Adipocyte (in vitro differentiated cells): ENCODE data around the gene SYNGAP1.
"Not testable (repeated sequence)": the region's sequence is repeated elsewhere in the genome, so short reads cannot be mapped to it uniquely, and the experiment has no call there.

Experiments
- DNase-seq: peaks from one replicate; pipeline ENCODE4 v3.0.0-alpha.2; 2015; ENCODE audit warnings: low read depth
- H3K27me3 ChIP-seq: replicated peaks from 2 replicates; pipeline ENCODE4 v1.7.0; 2013; ENCODE audit warnings: mild to moderate bottlenecking, low read length, moderate library complexity; ENCODE audit not compliant: control insufficient read depth, insufficient read depth
- H3K36me3 ChIP-seq: 2 replicates; pipeline ENCODE4 v1.7.0; 2013; ENCODE audit warnings: low read length, mild to moderate bottlenecking, moderate library complexity; ENCODE audit not compliant: control insufficient read depth, insufficient read depth, severe bottlenecking
- H3K4me1 ChIP-seq: 2 replicates; pipeline ENCODE4 v1.7.0; 2013; ENCODE audit warnings: mild to moderate bottlenecking, low read length, moderate library complexity; ENCODE audit not compliant: control insufficient read depth, insufficient read depth
- H3K4me3 ChIP-seq: 2 replicates; pipeline ENCODE4 v1.7.0; 2013; ENCODE audit warnings: mild to moderate bottlenecking, low read length, moderate library complexity
- H3K9ac ChIP-seq: 2 replicates; pipeline ENCODE4 v1.7.0; 2013; ENCODE audit warnings: mild to moderate bottlenecking, low read length, moderate library complexity
- H3K9me3 ChIP-seq: 2 replicates; pipeline ENCODE4 v1.7.0; 2013; ENCODE audit warnings: mild to moderate bottlenecking, low read length, moderate library complexity; ENCODE audit not compliant: control insufficient read depth

The SYNGAP1 gene

DNA sequence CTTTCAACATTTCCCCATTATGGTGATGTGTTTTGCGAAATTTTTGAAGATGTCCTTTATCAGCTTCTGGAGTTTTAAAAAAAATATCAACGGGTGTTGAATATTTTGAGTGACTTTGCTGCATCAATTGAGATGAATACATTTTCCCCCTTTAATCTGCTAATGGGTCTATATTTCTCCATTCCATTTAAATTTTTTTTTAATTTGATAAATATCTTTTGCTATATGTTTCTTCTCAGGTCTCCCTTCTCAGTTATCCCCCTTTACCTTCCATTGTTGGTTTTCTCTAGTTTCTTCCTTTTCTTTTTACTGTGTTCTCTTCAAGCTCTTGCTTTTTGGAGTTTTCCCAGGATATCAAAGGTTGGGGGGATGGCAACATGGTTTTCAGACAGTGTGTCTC lies 29.7 kb upstream of the SYNGAP1 start:
- DNase-seq: no peak
- H3K27me3 ChIP-seq: no peaks in the 10 kb centered on the region
- H3K36me3 ChIP-seq: no peaks in the 10 kb centered on the region
- no peak overlapping the region for H3K9ac ChIP-seq
- peaks cover 5% of the 10 kb centered on the region for H3K4me1 ChIP-seq
- no peak overlapping the region for H3K4me3 ChIP-seq
- H3K9me3 ChIP-seq: no peaks in the 10 kb centered on the region

DNA sequence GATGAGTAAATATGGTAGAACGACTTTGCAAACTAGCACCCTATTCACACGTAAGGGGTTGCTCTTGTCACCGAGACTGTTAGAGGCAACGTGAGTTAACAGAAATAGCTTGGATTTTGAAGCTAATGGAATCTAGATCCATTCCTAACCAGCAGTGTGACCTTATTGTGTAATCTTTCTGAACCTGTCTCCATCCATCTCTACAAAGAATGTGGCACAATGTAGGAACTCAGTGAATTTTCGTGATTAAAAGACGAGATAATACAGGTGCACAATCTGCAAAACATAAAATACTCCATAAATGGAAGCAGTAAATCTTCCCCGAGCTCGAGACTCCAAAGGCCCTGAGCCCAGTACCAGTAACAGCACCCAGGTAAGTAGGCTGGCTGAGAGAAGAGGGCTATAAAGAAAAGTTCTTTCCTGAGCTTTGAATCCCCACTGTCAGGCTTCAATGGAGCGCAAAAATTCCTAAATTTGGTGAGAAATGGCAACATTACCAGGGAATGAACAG lies 29.0 kb upstream of the SYNGAP1 start:
- peak overlapping the region; percentile 78 for H3K9ac ChIP-seq
- H3K36me3 ChIP-seq: no peaks in the 10 kb centered on the region
- no peak for DNase-seq
- H3K4me3 ChIP-seq: peak overlapping the region; percentile 35
- H3K27me3 ChIP-seq: no peaks in the 10 kb centered on the region
- H3K4me1 ChIP-seq: peaks cover 5% of the 10 kb centered on the region
- H3K9me3 ChIP-seq: no peaks in the 10 kb centered on the region

DNA sequence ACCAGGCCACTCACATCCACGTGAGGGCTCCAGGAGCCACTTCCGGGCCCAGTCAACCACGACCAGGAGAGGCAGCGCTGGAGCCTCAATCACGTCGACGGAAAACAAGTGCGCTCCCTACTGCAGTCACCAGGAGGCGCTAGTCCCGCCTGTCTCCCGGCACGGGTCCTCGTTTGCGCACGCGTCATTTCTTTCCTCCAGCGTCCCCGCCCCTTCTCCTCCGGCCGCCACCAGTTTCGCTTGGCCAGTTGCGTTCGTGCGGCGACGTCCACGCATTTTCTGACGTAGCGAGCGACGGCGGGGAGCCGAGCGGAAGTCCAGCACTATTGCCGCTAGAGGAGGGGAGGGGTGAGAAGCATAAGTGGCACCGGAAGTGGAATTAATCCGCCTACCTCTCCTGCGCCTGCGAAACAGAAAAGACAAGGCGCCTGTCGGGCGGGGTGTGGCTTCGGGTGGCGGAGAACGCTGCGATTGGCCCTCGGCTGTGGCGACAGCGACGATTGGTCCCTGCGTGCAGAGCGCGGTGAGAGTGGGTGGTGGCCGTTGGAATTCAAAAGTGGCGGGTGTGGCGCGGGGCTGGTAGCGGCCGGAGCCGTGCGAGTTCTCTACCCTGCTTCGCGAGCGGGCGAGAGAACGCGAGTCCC lies 28.5 kb upstream of the SYNGAP1 start, which contains the start of gene KIFC1:
KIFC1 (plus strand) TSS at position 546 of the 644 bp plus-strand sequence. CDS start 163 bp downstream, outside the sequence.
- H3K4me1 ChIP-seq: peaks cover 5% of the 10 kb centered on the region
- H3K36me3 ChIP-seq: no peaks in the 10 kb centered on the region
- H3K27me3 ChIP-seq: no peaks in the 10 kb centered on the region
- peak within 1 kb of the TSS; percentile 83 for H3K4me3 ChIP-seq
- DNase-seq: peak; percentile 100
- H3K9me3 ChIP-seq: no peaks in the 10 kb centered on the region
- H3K9ac ChIP-seq: peak within 1 kb of the TSS; percentile 78

GRCh38 chr6:33391922-33392594 lies 27.8 kb upstream of the SYNGAP1 start:
- DNase-seq: peak; percentile 57

GRCh38 chr6:33392595-33392948 lies 27.3 kb upstream of the SYNGAP1 start:
- H3K9ac ChIP-seq: peak overlapping the region; percentile 70
- peak overlapping the region; percentile 83 for H3K4me3 ChIP-seq
- no peaks in the 10 kb centered on the region for H3K9me3 ChIP-seq
- peaks cover 5% of the 10 kb centered on the region for H3K4me1 ChIP-seq
- DNase-seq: no peak
- H3K36me3 ChIP-seq: no peaks in the 10 kb centered on the region
- no peaks in the 10 kb centered on the region for H3K27me3 ChIP-seq

More at GRCh38 chr6:33391922-33392594, 27.8 kb upstream of the SYNGAP1 start:
- Histone ChIP-seq H3K27me3 (no peaks in the 10 kb centered on the region), H3K36me3 (no peaks in the 10 kb centered on the region), H3K9ac (peak overlapping the region; percentile 70), H3K4me1 (peaks cover 5% of the 10 kb centered on the region), H3K4me3 (peak overlapping the region; percentile 83), H3K9me3 (no peaks in the 10 kb centered on the region)

- no peaks in the 10 kb centered on the region for H3K9me3 ChIP-seq
- H3K36me3 ChIP-seq: no peaks in the 10 kb centered on the region
- no peaks in the 10 kb centered on the region for H3K27me3 ChIP-seq
- H3K4me1 ChIP-seq: peaks cover 5% of the 10 kb centered on the region
- no peak for DNase-seq
- H3K4me3 ChIP-seq: no peak overlapping the region
- no peak overlapping the region for H3K9ac ChIP-seq
Measured at GRCh38 chr6:33392979-33393378, 26.9 kb upstream of the SYNGAP1 start.

DNA sequence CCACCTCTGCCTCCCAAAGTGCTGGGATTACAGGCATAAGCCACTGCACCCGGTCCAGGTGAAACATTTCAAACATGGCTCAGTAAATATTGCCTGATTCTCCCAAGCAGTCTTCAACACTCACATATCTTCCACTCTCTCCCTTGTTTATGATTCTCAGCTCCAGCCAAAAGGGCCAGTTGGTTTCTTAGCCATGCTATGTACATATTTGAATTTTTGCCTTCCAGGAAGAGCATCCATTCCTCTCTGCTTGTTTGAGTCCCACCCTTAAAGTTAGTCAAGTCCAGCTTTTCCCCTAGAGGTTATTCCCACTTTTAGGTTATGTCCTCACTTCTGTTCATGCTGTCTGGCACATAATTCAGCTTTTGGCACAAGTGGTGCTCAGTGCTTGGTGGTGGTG lies 22.3 kb upstream of the SYNGAP1 start:
- Histone ChIP-seq H3K9me3 (no peaks in the 10 kb centered on the region), H3K36me3 (no peaks in the 10 kb centered on the region)

GRCh38 chr6:33398601-33399000 lies 21.3 kb upstream of the SYNGAP1 start:
- H3K36me3 ChIP-seq, H3K4me1 ChIP-seq, H3K9me3 ChIP-seq, DNase-seq, H3K27me3 ChIP-seq, H3K4me3 ChIP-seq, H3K9ac ChIP-seq: not testable (repeated sequence)

More for the DNA sequence above, 22.3 kb upstream of the SYNGAP1 start:
- DNase-seq: no peak
- no peak overlapping the region for H3K9ac ChIP-seq
- no peaks in the 10 kb centered on the region for H3K4me1 ChIP-seq
- no peaks in the 10 kb centered on the region for H3K27me3 ChIP-seq
- H3K4me3 ChIP-seq: no peak overlapping the region

DNA sequence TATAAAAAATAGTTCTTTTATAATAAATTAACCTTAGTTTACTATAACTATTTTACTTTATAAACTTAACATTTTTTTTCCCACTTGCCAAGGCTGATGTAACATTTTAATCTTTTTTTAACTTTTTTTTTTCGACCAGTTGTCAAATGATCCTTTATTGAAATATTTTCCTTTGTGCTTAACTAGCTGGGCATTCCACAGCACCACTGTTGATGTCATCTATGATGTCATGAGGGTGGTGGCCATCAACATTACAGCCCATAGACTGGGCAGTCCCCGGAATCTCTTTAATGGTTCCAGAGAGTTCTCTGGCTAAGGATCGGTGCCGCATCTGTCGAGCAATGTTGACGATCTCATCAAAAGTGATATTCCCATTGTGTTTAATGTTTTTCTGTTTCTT lies 20.0 kb upstream of the SYNGAP1 start:
- not testable (repeated sequence) for H3K9me3 ChIP-seq, H3K4me1 ChIP-seq, H3K9ac ChIP-seq, H3K4me3 ChIP-seq, DNase-seq, H3K27me3 ChIP-seq, H3K36me3 ChIP-seq

DNA sequence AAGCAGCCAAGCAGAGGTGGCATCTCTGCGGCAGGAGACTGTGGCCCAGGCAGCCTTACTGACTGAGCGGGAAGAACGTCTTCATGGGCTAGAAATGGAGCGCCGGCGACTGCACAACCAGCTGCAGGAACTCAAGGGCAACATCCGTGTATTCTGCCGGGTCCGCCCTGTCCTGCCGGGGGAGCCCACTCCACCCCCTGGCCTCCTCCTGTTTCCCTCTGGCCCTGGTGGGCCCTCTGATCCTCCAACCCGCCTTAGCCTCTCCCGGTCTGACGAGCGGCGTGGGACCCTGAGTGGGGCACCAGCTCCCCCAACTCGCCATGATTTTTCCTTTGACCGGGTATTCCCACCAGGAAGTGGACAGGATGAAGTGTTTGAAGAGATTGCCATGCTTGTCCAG lies 15.0 kb upstream of the SYNGAP1 start:
- no peak overlapping the region for H3K9ac ChIP-seq
- H3K4me1 ChIP-seq: no peaks in the 10 kb centered on the region
- no peak overlapping the region for H3K4me3 ChIP-seq
- no peaks in the 10 kb centered on the region for H3K9me3 ChIP-seq
- H3K36me3 ChIP-seq: no peaks in the 10 kb centered on the region
- DNase-seq: no peak
- no peaks in the 10 kb centered on the region for H3K27me3 ChIP-seq

GRCh38 chr6:33405386-33405940 lies 14.4 kb upstream of the SYNGAP1 start:
- no peaks in the 10 kb centered on the region for H3K36me3 ChIP-seq
- no peaks in the 10 kb centered on the region for H3K9me3 ChIP-seq
- H3K27me3 ChIP-seq: no peaks in the 10 kb centered on the region
- no peak for DNase-seq
- H3K4me1 ChIP-seq: no peaks in the 10 kb centered on the region
- H3K9ac ChIP-seq: no peak overlapping the region
- no peak overlapping the region for H3K4me3 ChIP-seq
